ENCODE results near the gene PIK3CB. TPM values are rescaled to one million over a fixed set of nuclear protein-coding genes. Genes with fewer than 3 reads are reported as not detected.

PIK3CB gene
- total RNA-seq, 1 experiment from 2014 or later, result 8.3 TPM

- ChIA-PET POLR2A (ENCODE audit: unreplicated experiment) (interaction anchor here (0.6 to 1.1 kb wide), 2 partner anchors 14 to 53 kb away, joined by 5 to 7 read pairs; no protein-coding TSS in a partner anchor), CTCF (interaction anchor here (0.9 to 1.4 kb wide), 2 partner anchors 53 to 383 kb away, joined by 3 to 6 read pairs; no protein-coding TSS in a partner anchor)
- Histone ChIP-seq H3K4me3 (ENCODE audit: low read length) (0 out of 2 replicates have a peak overlapping the region, but pooled peaks have one; percentile 14), H3K4me1 (ENCODE audit: insufficient read depth, low read length) (peaks cover 23% of the 10 kb centered on the region), H3K9me3 (ENCODE audit: low read length) (no peaks in the 10 kb centered on the region), H2AFZ (ENCODE audit: low read length) (peak overlapping the region; percentile 77), H3K9ac (ENCODE audit: low read length) (peak overlapping the region; percentile 79), H3K79me2 (ENCODE audit: low read length) (no peaks in the 10 kb centered on the region), H3K9me2 (replicated peaks; ENCODE audit: low read length) (no peaks in the 10 kb centered on the region), H3F3A (ENCODE audit: low read length, unreplicated experiment) (no peaks in the 10 kb centered on the region), H3K36me3 (ENCODE audit: low read depth, low read length) (no peaks in the 10 kb centered on the region), H4K20me1 (ENCODE audit: low read length) (no peaks in the 10 kb centered on the region), H3K4me2 (ENCODE audit: low read length) (peak overlapping the region; percentile 79), H3K27ac (ENCODE audit: low read length) (peak overlapping the region; percentile 98), H3K27me3 (ENCODE audit: low read length) (no peaks in the 10 kb centered on the region)
- ATAC-seq, result peak; percentile 27
- TF ChIP-seq CTCF (conservative IDR thresholded peaks at IDR 0.05; ENCODE audit: low read depth, low read length) (no peak), EZH2 (IDR thresholded peaks at IDR 0.05; ENCODE audit: low read length, unreplicated experiment) (no peak), EZH2phosphoT487 (IDR thresholded peaks at IDR 0.05; ENCODE audit: borderline replicate concordance, low read length) (no peak)
- intact Hi-C loops (cut with micrococcal nuclease), result loop anchor here (2.0 kb wide), 1 partner anchor 28 kb away; no protein-coding TSS in a partner anchor
- BruUV-seq (replicated peaks), result no TSS peak
- no peak for DNase-seq
Observed at GRCh38 chr3:138862531-138862923, 27.8 kb upstream of the PIK3CB start.

- H3K4me2 ChIP-seq (ENCODE audit: low read length), result peak overlapping the region; percentile 79; the same call in 1 of the 2 replicates
Observed at GRCh38 chr3:138861798-138862197, 27.1 kb upstream of the PIK3CB start.

More at GRCh38 chr3:138861798-138862197, 27.1 kb upstream of the PIK3CB start:
- Histone ChIP-seq H4K20me1 (ENCODE audit: low read length) (no peaks in the 10 kb centered on the region), H3K9me3 (ENCODE audit: low read length) (no peaks in the 10 kb centered on the region), H3K9ac (ENCODE audit: low read length) (peak overlapping the region; percentile 79; the same call in 1 of the 2 replicates), H3K27ac (ENCODE audit: low read length) (peak overlapping the region; percentile 98), H3F3A (ENCODE audit: low read length, unreplicated experiment) (no peaks in the 10 kb centered on the region), H3K9me2 (replicated peaks; ENCODE audit: low read length) (no peaks in the 10 kb centered on the region), H3K4me1 (ENCODE audit: insufficient read depth, low read length) (peaks cover 23% of the 10 kb centered on the region), H3K36me3 (ENCODE audit: low read depth, low read length) (no peaks in the 10 kb centered on the region), H3K27me3 (ENCODE audit: low read length) (no peaks in the 10 kb centered on the region), H3K79me2 (ENCODE audit: low read length) (no peaks in the 10 kb centered on the region), H3K4me3 (ENCODE audit: low read length) (no peak overlapping the region), H2AFZ (ENCODE audit: low read length) (peak overlapping the region; percentile 77; the same call in 1 of the 2 replicates)
- DNase-seq, result no peak
- no TSS peak for BruUV-seq (replicated peaks)
- no peak for ATAC-seq
- intact Hi-C loops (cut with micrococcal nuclease), result loop anchor here (2.0 kb wide), 1 partner anchor 29 kb away; no protein-coding TSS in a partner anchor
- TF ChIP-seq EZH2 (IDR thresholded peaks at IDR 0.05; ENCODE audit: low read length, unreplicated experiment) (no peak), EZH2phosphoT487 (IDR thresholded peaks at IDR 0.05; ENCODE audit: borderline replicate concordance, low read length) (no peak), CTCF (conservative IDR thresholded peaks at IDR 0.05; ENCODE audit: low read depth, low read length) (no peak)
- ChIA-PET POLR2A (ENCODE audit: unreplicated experiment) (no interaction called here), CTCF (interaction anchor here (0.6 to 1.4 kb wide), 3 partner anchors 54 to 97 kb away, joined by 3 to 6 read pairs (median 5); no protein-coding TSS in a partner anchor)

Data from PC-3 (cell line).